PC-9 (cell line): ENCODE results near the gene RTN4IP1. TPM values are rescaled to one million over a fixed set of nuclear protein-coding genes. Genes with fewer than 3 reads are reported as not detected.

Source experiments
- BruUV-seq: library from RNA; stranded (reverse); fragments of 400-500 nt; replicated peaks from 2 replicates; lab custom pipeline; 2021; lab: Mats Ljungman, UMichigan
- CTCF ChIA-PET: fragments of 300-600 bp; sonication (Branson Sonifier 250); formaldehyde crosslinking; loops from one replicate; lab custom pipeline; 2022; ENCODE audit warnings: antibody characterized with exemption; lab: Charles Lee
- POLR2A ChIA-PET: fragments of 300-600 bp; sonication (Branson Sonifier 250); formaldehyde crosslinking; loops from one replicate; lab custom pipeline; 2022; ENCODE audit warnings: antibody characterized with exemption; ENCODE audit not compliant: unreplicated experiment; lab: Charles Lee
- DNase-seq, 2 experiments: peaks; one replicate each; pipeline versions ENCODE4 v3.0.0 to v3.0.0-alpha.2; 2015 to 2022; ENCODE audit warnings: mixed read lengths in 1 of 2
- H2AFZ ChIP-seq: fragments of 200-600 bp; sonication (generic); 2 replicates; pipeline ENCODE4 v1.8.1; 2017; ENCODE audit warnings: antibody characterized with exemption
- H3F3A ChIP-seq: fragments of 200-600 bp; sonication (generic); 2 replicates; pipeline ENCODE4 v1.8.1; 2017; ENCODE audit warnings: antibody characterized with exemption, mild to moderate bottlenecking, low read depth; ENCODE audit not compliant: insufficient read depth
- H3K27ac ChIP-seq: fragments of 200-600 bp; sonication (generic); 2 replicates; pipeline ENCODE4 v1.6.1; 2016; ENCODE audit warnings: mixed run types
- H3K27me3 ChIP-seq: fragments of 200-600 bp; sonication (generic); 2 replicates; pipeline ENCODE4 v1.6.1; 2016; ENCODE audit warnings: low read depth, mixed run types; ENCODE audit not compliant: insufficient read depth
- H3K36me3 ChIP-seq: fragments of 200-600 bp; sonication (generic); 2 replicates; pipeline ENCODE4 v1.6.1; 2016; ENCODE audit warnings: low read depth, mixed run types
- H3K4me1 ChIP-seq: fragments of 200-600 bp; sonication (generic); replicated peaks from 2 replicates; pipeline ENCODE4 v1.6.1; 2016; ENCODE audit warnings: mixed run types; ENCODE audit not compliant: insufficient read depth
- H3K4me2 ChIP-seq: fragments of 200-600 bp; sonication (generic); 2 replicates; pipeline ENCODE4 v1.6.1; 2017; ENCODE audit warnings: mixed run types
- H3K4me3 ChIP-seq: fragments of 200-600 bp; sonication (generic); 2 replicates; pipeline ENCODE4 v1.6.1; 2016; ENCODE audit warnings: mixed run types
- H3K79me2 ChIP-seq: fragments of 200-600 bp; sonication (generic); 2 replicates; pipeline ENCODE4 v1.6.1; 2017; ENCODE audit warnings: low read depth, mixed run types
- H3K9me2 ChIP-seq: fragments of 200-600 bp; sonication (generic); 2 replicates; pipeline ENCODE4 v1.8.1; 2017; ENCODE audit warnings: mild to moderate bottlenecking; ENCODE audit not compliant: insufficient read depth
- H3K9me3 ChIP-seq: fragments of 200-600 bp; sonication (generic); 2 replicates; pipeline ENCODE4 v1.8.1; 2016; ENCODE audit warnings: low read depth; ENCODE audit not compliant: insufficient read depth
- H4K20me1 ChIP-seq: fragments of 200-600 bp; sonication (generic); 2 replicates; pipeline ENCODE4 v1.8.1; 2017; ENCODE audit not compliant: insufficient read depth
- EZH2 ChIP-seq: fragments of 200-600 bp; sonication (generic); IDR thresholded peaks from 2 replicates; pipeline ENCODE4 v1.8.0; 2017; ENCODE audit warnings: antibody characterized with exemption, low read depth
- intact Hi-C: fragments of 100-400 bp; cut with micrococcal nuclease; formaldehyde crosslinking; loops from one replicate; pipeline ENCODE4 v1.10.0; 2022; ENCODE audit not compliant: unreplicated experiment
- total RNA-seq: library from RNA; stranded (reverse); gene quantifications from 2 replicates; pipeline ENCODE4 v1.2.3, GENCODE V29; 2021
- TF ChIP-seq, protein P1 (sequence below): fragments of 200-600 bp; sonication (generic); conservative IDR thresholded peaks from 2 replicates; pipeline ENCODE4 v1.6.1; 2017; ENCODE audit warnings: mixed run types, antibody characterized with exemption, mild to moderate bottlenecking, moderate library complexity

The RTN4IP1 gene
- total RNA-seq, 1 experiment from 2014 or later = 10.0 TPM

DNA sequence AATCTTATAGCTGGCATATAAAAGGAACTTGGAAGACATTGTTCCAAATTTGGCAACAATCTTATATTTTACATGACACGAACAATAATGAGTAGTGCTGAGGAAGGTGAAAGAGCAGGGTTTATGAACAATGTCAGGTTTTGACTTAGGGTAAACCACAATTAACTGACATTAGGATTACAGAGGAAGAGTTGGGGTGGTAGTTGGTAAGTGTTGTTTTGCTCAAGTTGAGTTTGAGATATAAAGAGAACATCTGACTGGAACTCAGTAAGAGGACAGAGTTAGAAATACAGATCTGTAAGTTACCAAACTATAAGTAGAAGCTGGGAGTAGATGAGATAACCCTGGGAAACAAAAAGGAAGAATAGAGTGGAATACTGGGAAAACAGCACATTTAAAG lies 15.1 kb downstream of the RTN4IP1 start:
- Histone ChIP-seq H3K4me2 (no peak overlapping the region), H3F3A (no peaks in the 10 kb centered on the region), H3K9me3 (peaks cover 3% of the 10 kb centered on the region; the same call in 1 of the 2 replicates), H3K36me3 (0 out of 2 replicates have a peak, but pooled peaks cover 10% of the 10 kb centered on the region), H3K9me2 (no peaks in the 10 kb centered on the region), H3K27ac (no peak overlapping the region), H3K4me3 (no peak overlapping the region), H3K27me3 (no peaks in the 10 kb centered on the region), H2AFZ (no peak overlapping the region), H3K4me1 (no peaks in the 10 kb centered on the region), H4K20me1 (no peaks in the 10 kb centered on the region), H3K79me2 (no peaks in the 10 kb centered on the region)
- no TSS peak for BruUV-seq
- no peak for TF ChIP-seq EZH2
- TF ChIP-seq, protein P1, sequence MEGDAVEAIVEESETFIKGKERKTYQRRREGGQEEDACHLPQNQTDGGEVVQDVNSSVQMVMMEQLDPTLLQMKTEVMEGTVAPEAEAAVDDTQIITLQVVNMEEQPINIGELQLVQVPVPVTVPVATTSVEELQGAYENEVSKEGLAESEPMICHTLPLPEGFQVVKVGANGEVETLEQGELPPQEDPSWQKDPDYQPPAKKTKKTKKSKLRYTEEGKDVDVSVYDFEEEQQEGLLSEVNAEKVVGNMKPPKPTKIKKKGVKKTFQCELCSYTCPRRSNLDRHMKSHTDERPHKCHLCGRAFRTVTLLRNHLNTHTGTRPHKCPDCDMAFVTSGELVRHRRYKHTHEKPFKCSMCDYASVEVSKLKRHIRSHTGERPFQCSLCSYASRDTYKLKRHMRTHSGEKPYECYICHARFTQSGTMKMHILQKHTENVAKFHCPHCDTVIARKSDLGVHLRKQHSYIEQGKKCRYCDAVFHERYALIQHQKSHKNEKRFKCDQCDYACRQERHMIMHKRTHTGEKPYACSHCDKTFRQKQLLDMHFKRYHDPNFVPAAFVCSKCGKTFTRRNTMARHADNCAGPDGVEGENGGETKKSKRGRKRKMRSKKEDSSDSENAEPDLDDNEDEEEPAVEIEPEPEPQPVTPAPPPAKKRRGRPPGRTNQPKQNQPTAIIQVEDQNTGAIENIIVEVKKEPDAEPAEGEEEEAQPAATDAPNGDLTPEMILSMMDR = no peak
- no peak for DNase-seq
- POLR2A ChIA-PET = no interaction called here
- intact Hi-C loops = no loop called here
- CTCF ChIA-PET = no interaction called here

DNA sequence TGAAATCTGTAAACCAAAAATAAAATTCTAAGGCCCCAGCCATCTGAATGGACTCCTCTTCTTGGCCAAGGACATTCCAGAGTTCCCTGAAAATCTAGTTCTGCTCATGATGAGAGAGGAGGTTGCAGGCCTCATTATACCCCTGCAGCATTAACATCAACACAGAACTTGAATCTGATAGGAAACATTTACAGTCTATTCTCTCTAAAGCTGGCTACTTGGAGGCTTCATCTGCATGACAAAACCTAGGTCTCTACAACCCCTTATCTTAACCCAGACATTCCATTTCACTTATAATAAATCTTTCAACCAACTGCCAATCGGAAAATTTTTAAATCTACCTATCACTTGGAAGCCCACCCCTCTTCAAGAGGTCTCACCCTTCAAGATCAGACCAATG lies 15.7 kb downstream of the RTN4IP1 start:
- CTCF ChIA-PET = no interaction called here
- H3K36me3 ChIP-seq = 0 out of 2 replicates have a peak, but pooled peaks cover 8% of the 10 kb centered on the region

DNA sequence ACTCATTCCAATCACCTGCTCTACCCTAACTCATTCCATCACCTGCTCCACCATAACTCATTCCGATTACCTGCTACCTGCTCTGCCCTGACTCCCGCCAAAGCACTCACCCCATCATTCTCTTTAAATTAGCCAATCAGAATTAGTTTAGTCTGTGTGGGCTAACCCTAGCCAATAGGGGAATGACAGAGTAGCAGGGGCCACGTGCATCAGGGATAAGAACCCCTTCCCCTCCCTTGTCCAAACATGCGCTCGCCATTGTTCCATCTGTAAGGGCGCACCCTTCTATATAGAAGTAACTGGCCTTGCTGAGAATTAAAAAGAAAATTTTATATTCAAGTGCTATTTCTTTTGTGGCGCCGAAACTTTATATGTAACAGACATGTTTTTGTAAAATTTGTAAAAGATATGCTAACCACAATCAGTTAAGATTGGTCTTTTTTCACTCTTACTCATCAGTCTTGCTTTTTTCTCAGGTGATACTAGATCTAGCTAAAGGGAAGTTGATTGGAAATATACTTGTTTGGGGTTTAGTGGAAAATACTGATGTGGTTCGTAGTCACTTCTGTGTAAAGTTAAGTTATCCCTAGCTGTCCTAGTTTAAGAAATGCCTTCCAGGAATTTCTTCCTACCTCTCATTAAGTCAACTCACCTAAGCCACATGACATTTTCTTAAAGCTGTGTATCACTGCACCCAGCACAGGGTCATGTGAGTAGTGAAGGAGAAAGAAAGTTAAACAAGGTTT lies 16.5 kb downstream of the RTN4IP1 start:
- CTCF ChIA-PET = no interaction called here

More for the DNA sequence above, 15.7 kb downstream of the RTN4IP1 start:
- no peak for TF ChIP-seq EZH2
- TF ChIP-seq, protein P1 = no peak
- Histone ChIP-seq H4K20me1 (no peaks in the 10 kb centered on the region), H3F3A (no peaks in the 10 kb centered on the region), H3K4me3 (no peak overlapping the region), H3K9me3 (peaks cover 3% of the 10 kb centered on the region; the same call in 1 of the 2 replicates), H3K27me3 (no peaks in the 10 kb centered on the region), H2AFZ (no peak overlapping the region), H3K4me2 (no peak overlapping the region), H3K79me2 (no peaks in the 10 kb centered on the region), H3K27ac (no peak overlapping the region), H3K9me2 (no peaks in the 10 kb centered on the region), H3K4me1 (no peaks in the 10 kb centered on the region)
- BruUV-seq = no TSS peak
- no peak for DNase-seq
- intact Hi-C loops = no loop called here
- POLR2A ChIA-PET = no interaction called here

More for the DNA sequence above, 16.5 kb downstream of the RTN4IP1 start:
- H3K9me2 ChIP-seq = no peaks in the 10 kb centered on the region
- peaks cover 3% of the 10 kb centered on the region; the same call in 1 of the 2 replicates for H3K9me3 ChIP-seq
- H3K79me2 ChIP-seq = no peaks in the 10 kb centered on the region
- intact Hi-C loops = no loop called here
- no peaks in the 10 kb centered on the region for H4K20me1 ChIP-seq
- no peaks in the 10 kb centered on the region for H3F3A ChIP-seq
- no TSS peak for BruUV-seq
- H3K27me3 ChIP-seq = no peaks in the 10 kb centered on the region
- H3K36me3 ChIP-seq = 0 out of 2 replicates have a peak, but pooled peaks cover 4% of the 10 kb centered on the region
- DNase-seq = no peak
- H2AFZ ChIP-seq = no peak overlapping the region
- TF ChIP-seq, protein P1 = no peak
- TF ChIP-seq EZH2 = no peak
- H3K4me3 ChIP-seq = no peak overlapping the region
- H3K4me2 ChIP-seq = no peak overlapping the region
- no peaks in the 10 kb centered on the region for H3K4me1 ChIP-seq
- H3K27ac ChIP-seq = no peak overlapping the region
- POLR2A ChIA-PET = interaction anchor here (0.7 kb wide), 1 partner anchor 482 kb away, joined by 3 read pairs; no protein-coding TSS in a partner anchor
